ENCODE results near the gene C2CD2.

DNA sequence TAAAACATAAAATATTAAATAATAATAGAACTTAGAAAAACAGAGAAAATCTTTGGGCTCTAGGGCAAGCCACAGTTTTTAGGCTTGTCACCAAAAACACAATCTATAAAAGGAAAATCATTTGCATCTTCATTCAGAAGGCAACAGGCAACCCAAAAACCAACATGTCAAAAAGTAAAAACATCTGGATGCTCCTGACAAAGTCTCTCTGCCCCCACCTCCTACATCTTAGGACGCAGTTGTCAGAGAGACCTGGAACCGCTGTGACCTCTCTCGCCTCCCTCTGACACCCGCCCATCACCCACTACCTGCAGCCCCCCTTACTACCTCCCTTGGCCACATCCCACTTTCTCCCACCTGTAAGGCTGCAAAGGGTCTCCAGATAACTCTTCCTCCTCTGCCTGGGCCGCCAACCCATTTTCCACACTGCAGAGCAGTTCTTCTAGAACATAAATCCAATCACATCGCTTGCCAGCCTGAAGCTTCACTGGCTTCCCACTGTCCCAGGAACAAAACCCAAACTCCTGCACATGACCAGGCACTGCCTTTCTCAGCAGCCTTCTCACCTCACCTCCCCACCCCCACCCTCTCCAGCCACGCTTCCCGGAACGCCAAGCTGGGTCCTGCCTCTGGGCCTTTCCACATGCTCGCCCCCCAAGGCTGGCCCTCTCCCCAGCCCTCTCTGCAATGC, 89.4 kb downstream of the C2CD2 start:
- TF ChIP-seq POLR2A (IDR thresholded peaks at IDR 0.05; ENCODE audit: low read depth, low read length) = no peak
- no peak for TF ChIP-seq POU2F2 (IDR thresholded peaks at IDR 0.05; ENCODE audit: low read depth, low read length)
- TF ChIP-seq TAF1 (IDR thresholded peaks at IDR 0.05; ENCODE audit: low read depth, low read length) = no peak
- TF ChIP-seq POLR2AphosphoS5 (IDR thresholded peaks at IDR 0.05; ENCODE audit: low read depth, low read length) = no peak
- TF ChIP-seq PAX5 (IDR thresholded peaks at IDR 0.05; ENCODE audit: insufficient read depth, low read length, severe bottlenecking) = no peak
- no peak for TF ChIP-seq SPI1 (IDR thresholded peaks at IDR 0.05; ENCODE audit: low read depth, low read length)

Data from GM12891 (cell line).